Measurements from ENCODE around the gene PPP1R10.

DNA sequence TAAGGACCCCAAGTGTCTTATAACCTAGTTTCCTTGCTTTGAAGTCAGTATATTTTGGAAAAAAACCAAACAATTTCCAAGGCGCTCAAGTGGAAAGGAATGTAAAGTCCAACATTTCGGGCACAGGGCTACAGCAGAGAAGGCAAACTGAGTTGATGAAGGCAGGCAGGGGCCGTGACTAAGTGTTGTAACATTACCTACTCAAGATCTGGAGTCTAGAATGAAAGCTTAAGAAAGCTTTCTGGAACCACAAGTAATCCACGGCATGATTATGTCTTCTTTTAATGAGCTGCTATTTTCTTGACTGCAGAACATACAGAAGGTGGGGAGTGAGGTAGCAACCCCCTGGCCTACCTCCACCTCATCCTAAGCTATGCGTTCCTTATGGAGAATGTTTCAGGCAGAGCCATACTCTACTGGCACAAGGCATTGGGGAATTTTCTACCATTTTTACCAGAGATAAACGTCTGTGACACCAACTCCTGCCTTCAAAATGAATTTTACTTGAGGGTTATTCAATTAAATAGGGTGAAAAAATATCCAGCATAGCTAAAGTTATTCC lies 4.3 kb downstream of the PPP1R10 start:
- TF ChIP-seq, protein P1, sequence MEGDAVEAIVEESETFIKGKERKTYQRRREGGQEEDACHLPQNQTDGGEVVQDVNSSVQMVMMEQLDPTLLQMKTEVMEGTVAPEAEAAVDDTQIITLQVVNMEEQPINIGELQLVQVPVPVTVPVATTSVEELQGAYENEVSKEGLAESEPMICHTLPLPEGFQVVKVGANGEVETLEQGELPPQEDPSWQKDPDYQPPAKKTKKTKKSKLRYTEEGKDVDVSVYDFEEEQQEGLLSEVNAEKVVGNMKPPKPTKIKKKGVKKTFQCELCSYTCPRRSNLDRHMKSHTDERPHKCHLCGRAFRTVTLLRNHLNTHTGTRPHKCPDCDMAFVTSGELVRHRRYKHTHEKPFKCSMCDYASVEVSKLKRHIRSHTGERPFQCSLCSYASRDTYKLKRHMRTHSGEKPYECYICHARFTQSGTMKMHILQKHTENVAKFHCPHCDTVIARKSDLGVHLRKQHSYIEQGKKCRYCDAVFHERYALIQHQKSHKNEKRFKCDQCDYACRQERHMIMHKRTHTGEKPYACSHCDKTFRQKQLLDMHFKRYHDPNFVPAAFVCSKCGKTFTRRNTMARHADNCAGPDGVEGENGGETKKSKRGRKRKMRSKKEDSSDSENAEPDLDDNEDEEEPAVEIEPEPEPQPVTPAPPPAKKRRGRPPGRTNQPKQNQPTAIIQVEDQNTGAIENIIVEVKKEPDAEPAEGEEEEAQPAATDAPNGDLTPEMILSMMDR (conservative IDR thresholded peaks at IDR 0.05; ENCODE audit: low read depth, low read length), result no peak; the same call in 1 of the 2 replicates
- TF ChIP-seq EZH2 (IDR thresholded peaks at IDR 0.05; ENCODE audit: borderline replicate concordance, low read depth, low read length, poor library complexity, severe bottlenecking), result no peak

All from A673 (cell line).